ENCODE data around the gene STIP1. TPM values are rescaled to one million over a fixed set of nuclear protein-coding genes. Genes with fewer than 3 reads are reported as not detected.
"Not testable (repeated sequence)": the region's sequence is repeated elsewhere in the genome, so short reads cannot be mapped to it uniquely, and the experiment has no call there.

The STIP1 gene
- polyA plus RNA-seq, 6 donors from 2014 or later, result 26.3 to 92.4 (median 63.3) TPM

DNA sequence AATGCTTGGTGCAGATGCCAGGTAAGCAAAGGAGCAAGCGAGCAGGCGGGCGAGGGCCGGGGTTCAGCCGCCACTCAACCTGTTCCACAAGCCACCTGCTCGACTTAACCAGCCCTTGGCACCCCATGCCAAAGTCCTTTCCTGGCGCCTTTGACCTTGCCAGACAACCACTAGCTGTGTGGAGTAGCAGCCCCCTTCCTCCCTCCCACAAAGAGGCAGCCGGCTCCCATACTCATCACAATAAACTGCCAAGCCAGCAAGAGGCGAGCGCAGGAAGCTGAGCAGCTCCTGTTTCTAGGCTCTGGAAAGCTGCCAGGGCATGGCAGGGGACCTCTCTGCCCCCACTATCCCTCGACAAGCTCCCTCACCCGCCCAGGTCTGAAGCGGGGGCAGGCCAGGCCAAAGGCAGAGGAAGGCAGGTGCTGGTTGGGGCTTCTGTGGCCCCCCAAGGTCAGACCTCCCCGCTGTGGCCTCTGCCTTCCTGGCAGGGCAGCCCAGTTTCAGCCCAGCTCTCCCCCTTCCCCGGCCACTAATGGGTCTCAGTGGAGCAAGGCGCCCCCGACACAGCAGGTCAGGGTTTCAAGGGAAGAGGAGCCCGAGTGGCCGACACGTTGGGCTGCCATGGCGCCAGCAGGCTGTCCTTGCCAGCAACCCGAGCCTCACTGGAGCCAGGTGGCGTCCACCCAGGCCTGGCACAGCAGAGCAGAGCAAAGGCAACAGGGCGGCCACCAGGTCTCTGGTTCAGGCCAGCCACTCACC, 35.3 kb upstream of the STIP1 start:
- H3K36me3 Mint-ChIP-seq, result no peaks in the 10 kb centered on the region
- no peak for ATAC-seq (ENCODE audit: low read depth in 2 of 2)
- no peak overlapping the region for H3K27ac Mint-ChIP-seq
- H3K9me3 Mint-ChIP-seq, result no peaks in the 10 kb centered on the region
- peaks cover 3 to 13% (median 9%) of the 10 kb centered on the region in 3 donors for H3K27me3 Mint-ChIP-seq
- DNase-seq, result no peak
- H3K4me3 Mint-ChIP-seq, result no peak overlapping the region
- peaks cover 16 to 26% (median 16%) of the 10 kb centered on the region in 3 donors for H3K4me1 Mint-ChIP-seq

DNA sequence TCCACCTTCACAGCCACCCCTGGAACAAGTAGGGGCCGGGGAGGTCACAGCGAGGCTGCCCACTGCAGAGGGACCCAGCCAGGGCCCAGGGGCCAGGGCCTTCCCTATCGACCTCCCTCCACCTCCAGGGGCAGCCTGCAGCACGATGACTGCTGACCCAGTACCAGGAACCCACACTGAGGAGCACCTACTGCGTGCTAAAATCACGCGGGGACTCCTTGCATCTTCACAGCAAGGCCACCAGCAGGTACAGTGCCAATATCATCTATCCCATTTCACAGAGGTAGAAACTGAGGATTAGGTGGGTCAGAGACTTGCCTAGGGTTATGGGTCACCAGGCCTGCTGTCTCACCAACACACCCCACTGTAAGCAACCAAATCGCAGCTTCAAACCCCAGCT, 34.6 kb upstream of the STIP1 start:
- Mint-ChIP-seq H3K27me3 (peaks cover 3 to 13% (median 9%) of the 10 kb centered on the region in 3 donors), H3K36me3 (no peaks in the 10 kb centered on the region), H3K4me3 (no peak overlapping the region), H3K27ac (no peak overlapping the region), H3K9me3 (no peaks in the 10 kb centered on the region), H3K4me1 (peaks cover 11 to 20% (median 16%) of the 10 kb centered on the region in 3 donors)
- DNase-seq (no peak), ATAC-seq (ENCODE audit: low read depth in 2 of 2) (no peak)

DNA sequence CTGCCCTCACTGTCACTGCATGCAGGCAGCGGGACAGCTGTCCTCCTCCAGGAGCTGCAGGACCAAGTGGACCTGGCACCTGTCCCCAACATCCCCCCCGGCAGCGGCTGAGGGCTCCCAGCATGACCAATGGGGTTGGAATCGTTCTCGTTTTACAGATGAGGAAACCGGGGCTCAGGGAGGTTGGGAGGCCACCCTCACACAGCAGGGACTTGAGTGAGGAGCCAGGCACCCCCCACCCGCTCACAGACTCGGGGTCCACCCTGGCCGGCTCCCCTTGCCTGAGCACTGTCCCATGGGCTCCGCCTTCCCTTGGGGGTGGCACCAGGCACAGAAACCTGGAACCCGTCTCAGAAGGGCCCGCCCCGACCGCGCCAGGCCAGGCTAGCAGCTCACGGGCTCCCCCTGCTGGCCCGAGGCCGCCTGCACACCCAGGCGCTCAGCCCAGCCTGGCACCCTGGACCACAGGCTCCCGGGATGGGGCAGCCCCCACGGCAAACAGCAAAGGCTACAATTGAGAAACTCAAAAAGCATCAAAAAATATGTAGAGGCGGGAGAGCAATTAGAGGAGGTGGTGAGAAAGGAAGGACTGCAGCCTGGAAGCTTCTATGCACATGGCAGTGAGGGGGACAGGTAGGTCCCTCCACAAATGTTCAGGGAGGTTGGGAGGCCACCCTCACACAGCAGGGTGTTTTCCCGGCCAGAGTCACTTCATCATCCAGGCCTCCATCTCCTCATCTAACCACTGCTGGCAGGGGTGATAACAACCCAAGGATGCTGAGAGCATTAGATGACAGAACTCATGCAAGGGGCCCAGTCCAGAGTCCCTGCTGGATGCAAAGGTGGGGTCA, 32.9 kb upstream of the STIP1 start:
- ATAC-seq (ENCODE audit: low read depth in 2 of 2) (peak; percentile 89), DNase-seq (peak; percentile 64)
- Mint-ChIP-seq H3K36me3 (no peaks in the 10 kb centered on the region), H3K9me3 (no peaks in the 10 kb centered on the region), H3K27ac (no peak overlapping the region), H3K27me3 (peaks cover 3 to 13% (median 9%) of the 10 kb centered on the region in 3 donors), H3K4me1 (peaks cover 7 to 14% (median 12%) of the 10 kb centered on the region in 3 donors), H3K4me3 (no peak overlapping the region)

DNA sequence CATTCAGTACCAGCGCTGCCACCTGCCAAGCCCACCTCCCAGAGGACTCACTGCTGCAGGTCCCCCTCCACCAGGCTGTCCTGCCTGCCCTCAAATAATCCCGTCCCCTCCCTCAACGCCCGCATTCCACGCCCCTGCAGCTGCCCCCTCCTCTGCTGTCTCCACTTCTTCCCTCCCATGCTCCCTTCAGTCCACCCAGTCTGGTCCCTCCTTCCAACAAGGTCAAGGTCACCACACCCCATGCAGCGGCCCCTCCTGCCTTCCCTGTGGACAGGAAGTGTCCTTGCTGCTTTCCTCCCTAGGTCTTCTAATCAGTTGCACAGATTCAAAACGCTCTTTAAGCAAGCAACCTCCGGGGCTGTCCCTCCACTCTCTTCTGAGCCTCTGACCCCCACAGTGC, 32.2 kb upstream of the STIP1 start:
- Mint-ChIP-seq H3K27ac (peak overlapping the region in 1 of 6 donors; percentile 15), H3K27me3 (peaks cover 0 to 13% (median 9%) of the 10 kb centered on the region in 3 donors), H3K36me3 (no peaks in the 10 kb centered on the region), H3K9me3 (no peaks in the 10 kb centered on the region), H3K4me1 (peaks cover 5 to 9% (median 8%) of the 10 kb centered on the region in 3 donors), H3K4me3 (no peak overlapping the region)
- DNase-seq (no peak), ATAC-seq (ENCODE audit: low read depth in 2 of 2) (no peak)

DNA sequence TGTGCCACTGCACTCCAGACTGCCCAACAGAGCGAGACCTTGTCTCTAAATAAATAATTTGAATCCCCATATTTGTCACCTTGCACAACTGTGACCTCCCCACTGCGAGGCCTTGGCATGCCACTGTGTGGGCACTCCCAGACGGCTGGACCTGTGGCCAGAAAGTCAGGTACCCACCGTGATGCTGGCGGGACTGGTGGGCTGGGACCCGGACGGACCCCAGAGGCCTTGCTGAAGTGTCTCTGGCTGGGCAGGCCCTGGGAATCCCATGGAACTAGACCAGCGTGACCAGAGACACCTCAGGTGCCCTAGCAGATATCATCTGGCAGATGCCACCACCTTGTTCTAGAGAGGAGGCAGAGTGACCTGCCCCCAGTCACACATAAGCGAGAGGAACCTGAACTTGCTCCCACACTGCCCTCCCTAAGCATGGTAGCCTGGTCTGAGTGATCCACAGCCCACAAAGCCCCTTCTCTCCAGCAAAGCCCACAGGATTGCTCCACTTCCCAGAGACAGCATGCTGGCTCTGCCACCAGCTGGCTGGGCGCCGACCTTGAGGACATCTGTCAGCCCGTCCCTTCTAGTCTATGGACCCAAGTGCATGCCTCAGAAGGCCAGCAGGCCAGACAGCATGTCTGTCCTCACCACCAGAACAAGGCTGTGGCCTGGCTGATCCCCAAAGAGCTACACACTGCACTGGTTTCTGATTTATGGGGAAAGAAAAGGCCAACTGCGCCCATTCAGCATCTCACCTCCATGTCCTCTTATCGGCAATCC, 29.5 kb upstream of the STIP1 start:
- Mint-ChIP-seq H3K9me3 (no peaks in the 10 kb centered on the region), H3K36me3 (no peaks in the 10 kb centered on the region), H3K4me1 (peaks cover 5 to 9% (median 6%) of the 10 kb centered on the region in 3 donors), H3K27ac (peak overlapping the region in 1 of 6 donors; percentile 79), H3K4me3 (peak overlapping the region in 1 of 8 donors; percentile 47), H3K27me3 (peaks cover 0 to 13% (median 9%) of the 10 kb centered on the region in 3 donors)
- no peak for DNase-seq
- ATAC-seq (ENCODE audit: low read depth in 2 of 2), result no peak

DNA sequence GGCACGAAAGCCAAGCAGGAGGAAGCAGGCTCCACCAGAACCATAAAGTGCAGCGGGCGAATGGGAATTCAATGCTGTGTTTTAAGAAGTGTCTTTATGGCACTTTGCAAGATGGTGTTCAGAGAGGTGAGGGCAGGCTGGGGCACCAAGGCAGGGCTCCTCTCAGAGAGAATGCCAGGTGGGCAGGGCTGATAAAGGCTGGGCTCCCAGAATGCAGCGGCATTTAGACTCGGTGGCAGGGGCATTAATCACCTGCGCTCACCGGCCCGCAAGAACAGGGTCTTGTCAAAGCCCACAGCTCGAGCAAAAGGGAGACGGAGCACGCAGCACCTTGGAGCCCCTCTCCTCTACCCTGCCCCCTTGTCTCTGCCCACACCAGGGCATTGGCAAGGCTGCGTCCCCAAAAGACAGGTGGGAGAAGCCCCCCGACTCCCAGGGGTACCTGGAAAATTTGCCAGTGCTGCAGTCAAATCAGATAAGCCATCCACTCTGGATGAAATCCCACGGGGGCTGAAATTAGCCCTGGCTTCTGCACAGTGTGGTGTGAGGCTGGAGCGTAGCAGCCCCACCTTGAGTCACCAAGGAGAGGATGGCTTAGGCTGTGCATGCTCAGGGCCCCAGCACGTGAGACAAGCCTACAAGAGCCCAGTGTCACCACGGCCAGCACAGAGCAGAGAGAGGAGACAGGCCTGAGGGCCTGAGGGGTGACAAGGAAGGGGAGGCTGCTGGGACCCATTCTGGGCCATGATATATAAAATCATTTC, 28.2 kb upstream of the STIP1 start:
- Mint-ChIP-seq H3K27me3 (peaks cover 0 to 13% (median 9%) of the 10 kb centered on the region in 3 donors), H3K4me3 (no peak overlapping the region), H3K27ac (no peak overlapping the region), H3K4me1 (peaks cover 5 to 9% (median 6%) of the 10 kb centered on the region in 3 donors), H3K9me3 (no peaks in the 10 kb centered on the region), H3K36me3 (no peaks in the 10 kb centered on the region)
- ATAC-seq (ENCODE audit: low read depth in 2 of 2) (no peak), DNase-seq (no peak)

DNA sequence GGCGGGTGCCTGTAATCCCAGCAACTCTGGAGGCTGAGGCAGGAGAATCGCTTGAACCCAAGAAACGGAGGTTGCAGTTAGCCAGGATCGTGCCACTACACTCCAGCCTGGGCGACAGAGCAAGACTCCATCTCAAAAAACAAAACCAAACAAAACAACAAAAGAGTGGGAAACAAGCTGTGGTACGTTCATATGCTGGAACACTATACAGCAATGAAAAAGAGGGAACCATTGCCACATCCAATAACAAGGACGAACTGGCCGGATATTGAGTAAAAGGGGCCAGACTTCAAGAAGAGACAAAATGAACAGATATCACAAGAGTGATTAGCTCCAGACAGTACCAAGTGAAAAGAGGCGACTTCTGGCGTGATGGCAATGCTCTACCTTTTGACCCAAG, 24.9 kb upstream of the STIP1 start:
- H3K27me3 Mint-ChIP-seq, result no peaks in the 10 kb centered on the region
- DNase-seq (no peak), ATAC-seq (ENCODE audit: low read depth in 2 of 2) (no peak)
- no peak overlapping the region for H3K27ac Mint-ChIP-seq
- peaks cover 6 to 11% (median 7%) of the 10 kb centered on the region in 3 donors for H3K4me1 Mint-ChIP-seq
- no peak overlapping the region for H3K4me3 Mint-ChIP-seq
- no peaks in the 10 kb centered on the region for H3K36me3 Mint-ChIP-seq
- H3K9me3 Mint-ChIP-seq, result no peaks in the 10 kb centered on the region

DNA sequence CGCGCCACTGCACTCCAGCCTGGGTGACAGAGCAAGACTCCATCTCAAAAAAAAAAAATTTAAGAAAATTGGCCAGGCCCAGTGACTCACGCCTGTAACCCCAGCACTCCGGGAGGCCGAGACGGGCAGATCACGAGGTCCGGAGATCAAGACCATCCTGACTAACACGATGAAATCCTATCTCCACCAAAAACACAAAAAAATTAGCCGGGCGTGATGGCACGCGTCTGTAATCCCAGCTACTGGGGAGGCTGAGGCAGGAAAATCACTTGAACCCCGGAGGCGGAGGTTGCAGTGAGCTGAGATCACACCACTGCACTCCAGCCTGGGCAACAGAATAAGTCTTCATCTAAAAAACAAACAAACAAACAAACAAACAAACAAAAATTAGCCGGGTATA, 23.2 kb upstream of the STIP1 start:
- ATAC-seq (ENCODE audit: low read depth in 2 of 2); H3K36me3 Mint-ChIP-seq; H3K4me3 Mint-ChIP-seq; DNase-seq; H3K27ac Mint-ChIP-seq; H3K27me3 Mint-ChIP-seq; H3K9me3 Mint-ChIP-seq: not testable (repeated sequence)
- H3K4me1 Mint-ChIP-seq, result peaks cover 9 to 19% (median 11%) of the 10 kb centered on the region in 3 donors

DNA sequence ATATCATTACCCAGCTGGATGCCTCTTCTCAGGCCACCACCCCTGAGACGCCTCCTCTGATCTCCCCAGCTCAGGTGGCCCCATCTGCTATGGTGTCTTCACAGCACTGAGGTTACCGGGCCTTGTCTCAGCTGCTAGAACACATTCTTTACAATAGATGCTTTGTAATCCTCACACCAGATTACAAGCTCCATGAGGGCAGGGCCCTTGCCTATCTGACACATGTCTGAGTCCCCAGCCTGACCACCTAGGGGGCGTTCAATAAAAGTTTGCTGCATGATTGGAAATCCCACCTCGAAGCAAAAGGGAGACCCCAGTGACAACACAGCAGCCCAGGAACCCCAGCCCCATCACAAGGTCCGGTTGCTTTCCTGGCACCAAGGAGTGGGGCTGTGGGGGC, 22.0 kb upstream of the STIP1 start:
- Mint-ChIP-seq H3K27ac (peak overlapping the region in 1 of 6 donors; percentile 85), H3K4me3 (peak overlapping the region in 6 of 8 donors; percentile 21 to 93 (median 63)), H3K9me3 (no peaks in the 10 kb centered on the region), H3K4me1 (peaks cover 11 to 19% (median 13%) of the 10 kb centered on the region in 3 donors), H3K36me3 (no peaks in the 10 kb centered on the region), H3K27me3 (no peaks in the 10 kb centered on the region)
- ATAC-seq (ENCODE audit: low read depth in 2 of 2) (no peak), DNase-seq (no peak)

DNA sequence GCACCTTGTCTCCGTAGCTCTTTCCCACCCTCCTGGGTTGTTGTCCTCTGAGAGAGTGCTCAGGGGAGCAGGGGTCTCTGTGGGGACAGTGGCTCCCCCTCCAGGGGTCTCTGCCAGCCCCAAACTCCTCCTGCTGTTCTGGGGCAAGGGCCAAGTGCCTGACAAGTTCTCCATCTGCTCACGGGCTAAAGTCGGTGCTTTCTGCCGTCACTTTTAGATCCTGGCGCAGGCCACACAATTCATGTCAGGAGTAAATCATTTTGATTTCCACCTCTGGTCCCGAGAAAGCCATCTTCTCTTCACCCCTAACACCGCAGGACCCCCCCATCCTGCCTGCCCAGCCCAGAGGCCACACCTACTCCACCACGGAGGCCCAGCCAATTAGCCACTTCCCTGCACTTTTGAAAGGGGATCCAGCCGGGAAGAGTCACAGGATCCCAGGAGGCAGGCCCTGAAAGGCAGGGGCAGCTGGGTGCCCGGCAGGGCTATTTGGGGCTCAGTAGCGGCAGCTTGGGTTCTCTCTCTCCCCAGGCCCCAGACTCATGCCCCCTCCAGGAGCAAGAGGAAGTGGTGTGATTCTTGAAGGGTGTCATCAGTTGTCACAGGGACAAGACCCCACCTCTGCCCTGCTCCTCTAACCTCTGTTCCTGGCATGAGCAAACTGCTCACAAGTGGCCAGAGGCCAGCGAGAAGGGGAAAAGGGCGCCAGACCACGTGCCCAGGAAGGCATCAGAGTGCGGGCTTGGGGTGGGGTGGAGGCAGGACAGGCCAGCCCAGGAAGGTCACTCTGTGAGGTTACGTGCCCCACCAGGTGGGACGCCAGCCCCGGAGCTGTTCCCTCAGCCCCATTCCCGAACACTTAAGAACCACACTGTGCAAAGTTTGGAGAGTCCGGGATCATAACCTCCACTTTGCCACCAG, 21.3 kb upstream of the STIP1 start:
- DNase-seq (no peak), ATAC-seq (ENCODE audit: low read depth in 2 of 2) (peak; percentile 37 to 55)
- H3K9me3 Mint-ChIP-seq, result no peaks in the 10 kb centered on the region
- no peaks in the 10 kb centered on the region for H3K27me3 Mint-ChIP-seq
- H3K27ac Mint-ChIP-seq, result peak overlapping the region in 5 of 6 donors; percentile 56 to 89 (median 79)
- H3K4me1 Mint-ChIP-seq, result peaks cover 11 to 19% (median 13%) of the 10 kb centered on the region in 3 donors
- H3K36me3 Mint-ChIP-seq, result no peaks in the 10 kb centered on the region
- H3K4me3 Mint-ChIP-seq, result peak overlapping the region; percentile 82 to 93 (median 87)

DNA sequence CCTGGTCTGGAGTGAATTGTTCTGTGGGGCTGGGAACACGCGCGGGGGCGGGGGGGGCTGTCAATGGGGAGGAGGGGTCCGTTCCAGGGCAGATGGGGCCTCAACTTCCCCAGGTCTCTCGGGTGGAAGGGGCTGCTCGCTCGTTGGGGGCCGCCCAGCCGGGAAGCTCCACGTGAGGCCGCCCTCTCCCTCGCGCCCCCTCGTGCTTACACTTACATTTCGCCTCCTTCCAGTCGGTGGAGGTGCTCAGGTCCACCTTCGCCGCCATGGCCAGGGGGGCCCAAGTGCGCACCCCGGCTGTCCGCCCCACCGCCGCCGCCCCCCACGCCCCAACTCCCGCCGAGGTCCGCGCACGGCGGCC, 20.5 kb upstream of the STIP1 start:
- no peaks in the 10 kb centered on the region for H3K27me3 Mint-ChIP-seq

More for the DNA sequence above, 20.5 kb upstream of the STIP1 start:
- Mint-ChIP-seq H3K9me3 (no peaks in the 10 kb centered on the region), H3K4me1 (peaks cover 11 to 19% (median 13%) of the 10 kb centered on the region in 3 donors), H3K36me3 (no peaks in the 10 kb centered on the region), H3K4me3 (peak overlapping the region in 5 of 8 donors; percentile 84 to 93 (median 88)), H3K27ac (peak overlapping the region in 1 of 6 donors; percentile 66)
- DNase-seq, result no peak
- ATAC-seq (ENCODE audit: low read depth in 2 of 2), result peak in 1 of 2 donors; percentile 31
